HEK293 (cell line): Measurements from ENCODE around the gene PREX1.

Experiments
- REPIN1 ChIP-seq: fragments of 450-650 bp; formaldehyde crosslinking; IDR thresholded peaks from 2 replicates; pipeline ENCODE4 v1.5.1; 2017; ENCODE audit warnings: missing biosample characterization, missing genetic modification characterization, low read depth
- TCF7L2 ChIP-seq: IDR thresholded peaks from 2 replicates; pipeline ENCODE4 v1.6.1; 2011; ENCODE audit warnings: low read depth, mild to moderate bottlenecking, inconsistent platforms, low read length, moderate library complexity, borderline replicate concordance
- ZNF132 ChIP-seq: fragments of 450-650 bp; formaldehyde crosslinking; IDR thresholded peaks from 2 replicates; pipeline ENCODE4 v1.5.1; 2017; ENCODE audit warnings: missing biosample characterization, missing genetic modification characterization, borderline replicate concordance
- ZNF214 ChIP-seq: fragments of 450-650 bp; formaldehyde crosslinking; IDR thresholded peaks from 2 replicates; pipeline ENCODE4 v1.5.1; 2017; ENCODE audit warnings: missing biosample characterization, mild to moderate bottlenecking, missing genetic modification characterization, borderline replicate concordance
- ZNF350 ChIP-seq: fragments of 450-650 bp; formaldehyde crosslinking; IDR thresholded peaks from 2 replicates; pipeline ENCODE4 v1.5.0; 2017; ENCODE audit warnings: missing biosample characterization, mild to moderate bottlenecking, missing genetic modification characterization
- ZNF423 ChIP-seq: fragments of 450-650 bp; formaldehyde crosslinking; IDR thresholded peaks from 2 replicates; pipeline ENCODE4 v1.5.1; 2016; ENCODE audit warnings: missing biosample characterization, missing genetic modification characterization
- ZNF449 ChIP-seq: fragments of 450-650 bp; formaldehyde crosslinking; IDR thresholded peaks from 2 replicates; pipeline ENCODE4 v1.5.1; 2017; ENCODE audit warnings: missing biosample characterization, mild to moderate bottlenecking, missing genetic modification characterization, moderate library complexity
- ZNF571 ChIP-seq: fragments of 450-650 bp; formaldehyde crosslinking; IDR thresholded peaks from 2 replicates; pipeline ENCODE4 v1.5.0; 2017; ENCODE audit warnings: missing biosample characterization, missing genetic modification characterization
- ZNF645 ChIP-seq: fragments of 450-650 bp; formaldehyde crosslinking; IDR thresholded peaks from 2 replicates; pipeline ENCODE4; 2016; ENCODE audit warnings: missing biosample characterization, missing genetic modification characterization
- ZSCAN4 ChIP-seq: fragments of 450-650 bp; formaldehyde crosslinking; IDR thresholded peaks from 2 replicates; pipeline ENCODE4 v1.5.1; 2017; ENCODE audit warnings: missing biosample characterization, missing genetic modification characterization
- TF ChIP-seq, protein P1 (sequence below): fragments of 450-650 bp; formaldehyde crosslinking; IDR thresholded peaks from 2 replicates; pipeline ENCODE4 v1.5.1; 2016; ENCODE audit warnings: missing biosample characterization, missing genetic modification characterization
- TF ChIP-seq, protein P2 (sequence below): fragments of 450-650 bp; formaldehyde crosslinking; IDR thresholded peaks from 2 replicates; pipeline ENCODE4 v1.5.1; 2016; ENCODE audit warnings: missing biosample characterization, missing genetic modification characterization
- TF ChIP-seq, protein P3 (sequence below): fragments of 450-650 bp; formaldehyde crosslinking; IDR thresholded peaks from 2 replicates; pipeline ENCODE4 v1.5.1; 2016; ENCODE audit warnings: missing biosample characterization, missing genetic modification characterization, low read depth

DNA sequence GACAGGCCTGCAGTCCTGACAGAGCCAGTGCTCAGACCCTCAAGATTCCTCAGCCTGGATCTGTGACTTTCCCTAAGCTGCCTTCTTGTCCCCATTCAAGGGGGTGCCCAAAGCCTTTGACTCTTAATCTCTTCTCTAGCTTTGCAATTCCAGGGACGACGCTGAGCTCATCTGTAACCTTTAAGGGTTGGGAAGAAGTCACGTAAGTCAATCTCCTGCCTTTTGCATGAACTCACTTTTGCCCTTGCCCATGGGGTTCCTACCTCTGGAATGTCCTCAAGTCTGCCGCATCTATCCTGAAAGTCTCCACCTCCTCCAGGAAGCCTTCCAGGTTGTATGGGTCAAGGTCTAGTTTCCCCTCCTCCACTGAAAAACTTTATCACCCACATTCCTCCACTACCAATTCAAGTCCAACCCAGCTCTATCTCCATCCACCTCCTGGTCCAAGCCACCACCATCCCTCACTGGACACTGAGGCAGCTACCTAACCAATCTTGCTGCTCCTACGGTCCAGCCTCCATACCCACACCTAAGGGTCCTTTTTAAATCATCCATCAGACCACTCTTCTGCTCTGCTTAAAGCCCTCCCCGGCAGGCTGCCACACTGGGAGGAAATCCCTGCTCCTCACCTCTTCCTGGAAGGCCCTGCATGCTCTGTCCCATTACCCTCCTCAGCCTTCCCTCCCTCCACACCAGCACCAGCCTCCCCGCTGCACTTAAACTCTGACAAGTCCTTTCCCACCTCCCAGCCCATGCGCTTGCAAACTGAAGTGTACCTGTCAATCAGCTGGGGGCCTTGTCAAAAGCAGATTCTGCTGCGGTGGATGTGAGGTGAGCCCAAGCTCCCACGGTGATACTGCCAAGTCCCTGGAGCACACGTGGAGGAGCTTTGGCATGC, 29.7 kb downstream of the PREX1 start:
- TF ChIP-seq ZNF645 (no peak), ZNF571 (tag by site-specific recombination) (no peak), ZNF350 (tag by site-specific recombination) (no peak), ZNF132 (no peak), ZSCAN4 (tag by site-specific recombination) (no peak), ZNF214 (no peak), REPIN1 (tag by site-specific recombination) (no peak), TCF7L2 (no peak), ZNF449 (tag by site-specific recombination) (no peak), ZNF423 (tag by site-specific recombination) (no peak)
- TF ChIP-seq, protein P1, sequence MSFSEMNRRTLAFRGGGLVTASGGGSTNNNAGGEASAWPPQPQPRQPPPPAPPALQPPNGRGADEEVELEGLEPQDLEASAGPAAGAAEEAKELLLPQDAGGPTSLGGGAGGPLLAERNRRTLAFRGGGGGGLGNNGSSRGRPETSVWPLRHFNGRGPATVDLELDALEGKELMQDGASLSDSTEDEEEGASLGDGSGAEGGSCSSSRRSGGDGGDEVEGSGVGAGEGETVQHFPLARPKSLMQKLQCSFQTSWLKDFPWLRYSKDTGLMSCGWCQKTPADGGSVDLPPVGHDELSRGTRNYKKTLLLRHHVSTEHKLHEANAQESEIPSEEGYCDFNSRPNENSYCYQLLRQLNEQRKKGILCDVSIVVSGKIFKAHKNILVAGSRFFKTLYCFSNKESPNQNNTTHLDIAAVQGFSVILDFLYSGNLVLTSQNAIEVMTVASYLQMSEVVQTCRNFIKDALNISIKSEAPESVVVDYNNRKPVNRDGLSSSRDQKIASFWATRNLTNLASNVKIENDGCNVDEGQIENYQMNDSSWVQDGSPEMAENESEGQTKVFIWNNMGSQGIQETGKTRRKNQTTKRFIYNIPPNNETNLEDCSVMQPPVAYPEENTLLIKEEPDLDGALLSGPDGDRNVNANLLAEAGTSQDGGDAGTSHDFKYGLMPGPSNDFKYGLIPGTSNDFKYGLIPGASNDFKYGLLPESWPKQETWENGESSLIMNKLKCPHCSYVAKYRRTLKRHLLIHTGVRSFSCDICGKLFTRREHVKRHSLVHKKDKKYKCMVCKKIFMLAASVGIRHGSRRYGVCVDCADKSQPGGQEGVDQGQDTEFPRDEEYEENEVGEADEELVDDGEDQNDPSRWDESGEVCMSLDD (tag by site-specific recombination), result no peak
- TF ChIP-seq, protein P2, sequence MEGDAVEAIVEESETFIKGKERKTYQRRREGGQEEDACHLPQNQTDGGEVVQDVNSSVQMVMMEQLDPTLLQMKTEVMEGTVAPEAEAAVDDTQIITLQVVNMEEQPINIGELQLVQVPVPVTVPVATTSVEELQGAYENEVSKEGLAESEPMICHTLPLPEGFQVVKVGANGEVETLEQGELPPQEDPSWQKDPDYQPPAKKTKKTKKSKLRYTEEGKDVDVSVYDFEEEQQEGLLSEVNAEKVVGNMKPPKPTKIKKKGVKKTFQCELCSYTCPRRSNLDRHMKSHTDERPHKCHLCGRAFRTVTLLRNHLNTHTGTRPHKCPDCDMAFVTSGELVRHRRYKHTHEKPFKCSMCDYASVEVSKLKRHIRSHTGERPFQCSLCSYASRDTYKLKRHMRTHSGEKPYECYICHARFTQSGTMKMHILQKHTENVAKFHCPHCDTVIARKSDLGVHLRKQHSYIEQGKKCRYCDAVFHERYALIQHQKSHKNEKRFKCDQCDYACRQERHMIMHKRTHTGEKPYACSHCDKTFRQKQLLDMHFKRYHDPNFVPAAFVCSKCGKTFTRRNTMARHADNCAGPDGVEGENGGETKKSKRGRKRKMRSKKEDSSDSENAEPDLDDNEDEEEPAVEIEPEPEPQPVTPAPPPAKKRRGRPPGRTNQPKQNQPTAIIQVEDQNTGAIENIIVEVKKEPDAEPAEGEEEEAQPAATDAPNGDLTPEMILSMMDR, result no peak
- TF ChIP-seq, protein P3, sequence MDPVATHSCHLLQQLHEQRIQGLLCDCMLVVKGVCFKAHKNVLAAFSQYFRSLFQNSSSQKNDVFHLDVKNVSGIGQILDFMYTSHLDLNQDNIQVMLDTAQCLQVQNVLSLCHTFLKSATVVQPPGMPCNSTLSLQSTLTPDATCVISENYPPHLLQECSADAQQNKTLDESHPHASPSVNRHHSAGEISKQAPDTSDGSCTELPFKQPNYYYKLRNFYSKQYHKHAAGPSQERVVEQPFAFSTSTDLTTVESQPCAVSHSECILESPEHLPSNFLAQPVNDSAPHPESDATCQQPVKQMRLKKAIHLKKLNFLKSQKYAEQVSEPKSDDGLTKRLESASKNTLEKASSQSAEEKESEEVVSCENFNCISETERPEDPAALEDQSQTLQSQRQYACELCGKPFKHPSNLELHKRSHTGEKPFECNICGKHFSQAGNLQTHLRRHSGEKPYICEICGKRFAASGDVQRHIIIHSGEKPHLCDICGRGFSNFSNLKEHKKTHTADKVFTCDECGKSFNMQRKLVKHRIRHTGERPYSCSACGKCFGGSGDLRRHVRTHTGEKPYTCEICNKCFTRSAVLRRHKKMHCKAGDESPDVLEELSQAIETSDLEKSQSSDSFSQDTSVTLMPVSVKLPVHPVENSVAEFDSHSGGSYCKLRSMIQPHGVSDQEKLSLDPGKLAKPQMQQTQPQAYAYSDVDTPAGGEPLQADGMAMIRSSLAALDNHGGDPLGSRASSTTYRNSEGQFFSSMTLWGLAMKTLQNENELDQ (tag by site-specific recombination), result no peak
